Measurements from ENCODE around the gene NPM3. TPM values are rescaled to one million over a fixed set of nuclear protein-coding genes. Genes with fewer than 3 reads are reported as not detected.
A peak's percentile ranks its signal among the peaks of the same experiment; 100 is the strongest.

Gene NPM3
- total and polyA plus RNA-seq, 5 donors from 2014 or later, result 3.1 to 7.3 (median 3.1) TPM

DNA sequence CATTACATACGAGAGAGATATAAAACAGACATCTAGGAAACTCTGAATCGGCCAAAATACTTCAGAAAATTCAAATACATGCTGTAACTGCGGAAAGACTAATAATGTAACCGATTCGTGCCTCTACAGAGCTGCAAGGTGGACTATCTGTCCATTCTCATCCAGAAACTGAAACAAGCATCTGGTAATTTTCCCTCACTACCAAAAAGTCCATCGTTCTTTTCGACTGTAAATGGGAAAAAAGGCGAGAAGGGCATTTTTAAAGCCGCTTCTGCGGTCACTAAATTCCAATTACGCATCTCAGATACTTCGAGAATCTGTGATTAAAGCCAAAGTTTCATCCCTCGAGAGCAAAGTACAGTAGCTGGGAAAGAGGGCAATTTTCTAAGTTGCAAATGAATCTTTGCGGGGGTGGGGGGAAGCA is 33.7 kb upstream of the NPM3 start:
- ATAC-seq (ENCODE audit: low read depth in 2 of 2) (no peak), DNase-seq (peak in 1 of 3 donors; percentile 14)
- Histone ChIP-seq H3K27ac (ENCODE audit: insufficient read depth, low read length, poor library complexity, severe bottlenecking) (peak overlapping the region; percentile 91), H3K4me3 (ENCODE audit: low read depth, low read length) (peak overlapping the region; percentile 99), H3K9me3 (ENCODE audit: control insufficient read depth in 2 of 2, low read length in 2 of 2) (no peaks in the 10 kb centered on the region), H3K27me3 (ENCODE audit: control insufficient read depth, insufficient read depth, low read length) (no peaks in the 10 kb centered on the region), H3K36me3 (ENCODE audit: control insufficient read depth, insufficient read depth, low read length) (peaks cover 15% of the 10 kb centered on the region), H3K4me1 (ENCODE audit: control insufficient read depth, insufficient read depth, low read length, poor library complexity, severe bottlenecking) (peaks cover 56% of the 10 kb centered on the region)
- Mint-ChIP-seq H3K27me3 (peaks cover 5% of the 10 kb centered on the region), H3K36me3 (peaks cover 36% of the 10 kb centered on the region), H3K9me3 (peaks cover 0 to 1% (median 0%) of the 10 kb centered on the region in 7 donors), H3K27ac (peak overlapping the region; percentile 59 to 99 (median 97)), H3K4me3 (peak overlapping the region; percentile 90 to 100 (median 98)), H3K4me1 (peaks cover 32 to 64% (median 43%) of the 10 kb centered on the region in 4 donors)

DNA sequence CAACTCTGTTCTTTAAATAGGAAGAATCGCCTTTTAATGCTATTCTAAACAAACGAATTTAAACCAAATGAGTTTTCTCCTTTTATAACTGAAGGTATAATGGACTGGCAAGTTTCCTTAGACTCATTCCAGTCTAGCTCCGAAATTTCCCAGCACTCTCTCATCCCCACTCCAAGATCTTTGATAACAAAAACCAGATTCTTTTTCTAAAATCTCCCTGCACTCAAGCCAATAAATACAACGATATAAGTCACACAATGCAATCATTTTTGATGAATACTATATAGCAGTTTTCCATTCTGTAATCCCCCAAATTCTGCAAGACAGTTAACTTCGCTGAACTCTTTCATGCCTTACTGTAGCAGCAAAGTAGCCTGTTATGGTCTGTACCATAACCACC is 33.1 kb upstream of the NPM3 start:
- peak overlapping the region; percentile 99 for H3K4me3 ChIP-seq (ENCODE audit: low read depth, low read length)
- H3K27me3 ChIP-seq (ENCODE audit: control insufficient read depth, insufficient read depth, low read length), result no peaks in the 10 kb centered on the region
- peaks cover 5% of the 10 kb centered on the region for H3K27me3 Mint-ChIP-seq
- H3K9me3 Mint-ChIP-seq, result peaks cover 0 to 1% (median 0%) of the 10 kb centered on the region in 7 donors
- ATAC-seq (ENCODE audit: low read depth in 2 of 2) (no peak), DNase-seq (no peak)
- H3K36me3 Mint-ChIP-seq, result peaks cover 38% of the 10 kb centered on the region
- peaks cover 57% of the 10 kb centered on the region for H3K4me1 ChIP-seq (ENCODE audit: control insufficient read depth, insufficient read depth, low read length, poor library complexity, severe bottlenecking)
- H3K4me1 Mint-ChIP-seq, result peaks cover 32 to 64% (median 40%) of the 10 kb centered on the region in 4 donors
- H3K4me3 Mint-ChIP-seq, result peak overlapping the region; percentile 90 to 100 (median 98)
- H3K36me3 ChIP-seq (ENCODE audit: control insufficient read depth, insufficient read depth, low read length), result peaks cover 21% of the 10 kb centered on the region
- H3K9me3 ChIP-seq (ENCODE audit: control insufficient read depth in 2 of 2, low read length in 2 of 2), result no peaks in the 10 kb centered on the region
- peak overlapping the region; percentile 59 to 99 (median 97) for H3K27ac Mint-ChIP-seq
- H3K27ac ChIP-seq (ENCODE audit: insufficient read depth, low read length, poor library complexity, severe bottlenecking), result peak overlapping the region; percentile 60

DNA sequence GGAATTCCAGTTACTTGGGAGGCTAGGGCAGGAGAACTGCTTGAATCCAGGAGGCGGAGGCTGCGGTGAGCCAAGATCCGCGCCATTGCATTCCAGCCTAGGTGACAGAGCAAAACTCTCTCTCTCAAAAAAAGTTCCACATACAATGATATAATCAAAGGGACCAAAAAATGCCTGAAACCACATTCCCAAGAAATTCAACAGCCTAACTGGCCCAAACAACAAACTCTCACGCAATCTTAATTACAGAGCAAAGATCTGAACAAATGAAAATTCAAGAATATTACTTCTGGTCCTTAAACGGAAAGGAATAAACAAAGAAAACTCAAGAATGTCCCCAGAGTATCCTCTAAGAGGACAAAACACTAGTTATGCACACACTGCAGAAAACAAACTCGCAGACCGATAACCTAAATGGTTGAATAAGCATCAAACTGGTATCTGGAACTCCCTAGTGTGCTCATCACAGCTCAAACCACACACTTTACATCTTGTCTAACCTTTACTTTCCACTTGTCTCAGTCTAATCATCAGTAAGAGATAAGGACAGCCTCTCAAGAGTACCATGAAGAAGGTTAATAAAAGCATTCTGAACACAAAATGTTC is 31.3 kb upstream of the NPM3 start:
- Histone ChIP-seq H3K4me1 (ENCODE audit: control insufficient read depth, insufficient read depth, low read length, poor library complexity, severe bottlenecking) (peaks cover 59% of the 10 kb centered on the region), H3K27me3 (ENCODE audit: control insufficient read depth, insufficient read depth, low read length) (no peaks in the 10 kb centered on the region), H3K36me3 (ENCODE audit: control insufficient read depth, insufficient read depth, low read length) (peaks cover 37% of the 10 kb centered on the region), H3K27ac (ENCODE audit: insufficient read depth, low read length, poor library complexity, severe bottlenecking) (peak overlapping the region; percentile 38), H3K9me3 (ENCODE audit: control insufficient read depth in 2 of 2, low read length in 2 of 2) (no peaks in the 10 kb centered on the region), H3K4me3 (ENCODE audit: low read depth, low read length) (peak overlapping the region; percentile 99)
- H3K36me3 Mint-ChIP-seq, result peaks cover 39% of the 10 kb centered on the region
- DNase-seq, result peak in 1 of 3 donors; percentile 55
- ATAC-seq (ENCODE audit: low read depth in 2 of 2), result no peak
- H3K4me1 Mint-ChIP-seq, result peaks cover 34 to 66% (median 46%) of the 10 kb centered on the region in 4 donors
- H3K9me3 Mint-ChIP-seq, result peaks cover 0 to 1% (median 0%) of the 10 kb centered on the region in 7 donors
- H3K27ac Mint-ChIP-seq, result peak overlapping the region; percentile 80 to 97 (median 91)
- peaks cover 5% of the 10 kb centered on the region for H3K27me3 Mint-ChIP-seq
- peak overlapping the region; percentile 90 to 100 (median 98) for H3K4me3 Mint-ChIP-seq

DNA sequence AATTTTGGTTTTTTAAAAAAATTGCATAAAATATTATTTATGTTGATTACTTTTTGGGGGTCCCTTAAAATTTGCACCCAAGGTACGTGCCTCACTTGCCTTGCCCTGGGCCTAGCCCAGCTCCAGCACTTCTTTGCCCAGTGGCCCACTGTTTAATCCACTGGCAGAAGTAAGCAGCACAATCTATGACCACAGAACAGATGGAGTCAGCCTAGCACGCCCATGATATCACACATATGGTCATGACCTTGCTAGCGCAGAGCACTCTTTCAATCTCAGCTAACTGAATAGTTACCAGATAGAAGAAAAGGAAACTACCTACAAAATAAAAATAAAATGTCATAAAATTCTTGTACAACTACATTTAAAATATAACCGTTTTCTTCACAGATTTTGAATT is 29.4 kb upstream of the NPM3 start:
- ATAC-seq (ENCODE audit: low read depth in 2 of 2) (no peak), DNase-seq (no peak)
- H3K4me1 Mint-ChIP-seq, result peaks cover 32 to 68% (median 48%) of the 10 kb centered on the region in 4 donors
- Histone ChIP-seq H3K4me3 (ENCODE audit: low read depth, low read length) (peak overlapping the region; percentile 99), H3K36me3 (ENCODE audit: control insufficient read depth, insufficient read depth, low read length) (peaks cover 56% of the 10 kb centered on the region), H3K27ac (ENCODE audit: insufficient read depth, low read length, poor library complexity, severe bottlenecking) (peak overlapping the region; percentile 29), H3K9me3 (ENCODE audit: control insufficient read depth in 2 of 2, low read length in 2 of 2) (no peaks in the 10 kb centered on the region), H3K4me1 (ENCODE audit: control insufficient read depth, insufficient read depth, low read length, poor library complexity, severe bottlenecking) (peaks cover 53% of the 10 kb centered on the region), H3K27me3 (ENCODE audit: control insufficient read depth, insufficient read depth, low read length) (no peaks in the 10 kb centered on the region)
- H3K9me3 Mint-ChIP-seq, result no peaks in the 10 kb centered on the region
- no peaks in the 10 kb centered on the region for H3K27me3 Mint-ChIP-seq
- H3K36me3 Mint-ChIP-seq, result peaks cover 46% of the 10 kb centered on the region
- peak overlapping the region; percentile 15 to 100 (median 94) for H3K4me3 Mint-ChIP-seq
- H3K27ac Mint-ChIP-seq, result peak overlapping the region in 2 of 3 donors; percentile 81 to 90

DNA sequence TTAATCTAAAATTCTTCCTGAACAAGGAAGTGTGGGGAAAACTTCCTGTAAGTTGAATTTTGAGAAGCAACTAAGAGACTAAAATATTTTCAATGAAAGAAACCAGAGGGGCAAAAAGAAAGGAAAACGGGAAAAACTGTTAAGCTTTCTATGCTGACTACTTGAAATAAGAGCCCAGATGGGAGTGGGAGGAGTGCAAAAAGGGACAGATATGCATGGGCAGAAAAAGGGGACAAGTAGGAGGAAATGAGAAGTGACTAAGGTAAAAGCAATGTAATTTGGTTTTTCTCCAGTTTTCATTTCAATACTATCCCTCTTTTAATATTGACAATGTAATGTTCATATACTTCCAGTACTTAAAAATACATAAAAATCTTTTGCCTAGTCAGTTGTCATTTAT is 23.9 kb upstream of the NPM3 start:
- H3K27ac ChIP-seq (ENCODE audit: insufficient read depth, low read length, poor library complexity, severe bottlenecking), result peak overlapping the region; percentile 5
- H3K27me3 ChIP-seq (ENCODE audit: control insufficient read depth, insufficient read depth, low read length), result no peaks in the 10 kb centered on the region
- H3K9me3 ChIP-seq (ENCODE audit: control insufficient read depth in 2 of 2, low read length in 2 of 2), result no peaks in the 10 kb centered on the region
- H3K4me1 ChIP-seq (ENCODE audit: control insufficient read depth, insufficient read depth, low read length, poor library complexity, severe bottlenecking), result peaks cover 18% of the 10 kb centered on the region
- peaks cover 17 to 56% (median 37%) of the 10 kb centered on the region in 4 donors for H3K4me1 Mint-ChIP-seq
- H3K27me3 Mint-ChIP-seq, result no peaks in the 10 kb centered on the region
- peaks cover 35% of the 10 kb centered on the region for H3K36me3 Mint-ChIP-seq
- peaks cover 95% of the 10 kb centered on the region for H3K36me3 ChIP-seq (ENCODE audit: control insufficient read depth, insufficient read depth, low read length)
- ATAC-seq (ENCODE audit: low read depth in 2 of 2), result no peak
- H3K9me3 Mint-ChIP-seq, result no peaks in the 10 kb centered on the region
- no peak overlapping the region for H3K4me3 Mint-ChIP-seq
- no peak overlapping the region for H3K27ac Mint-ChIP-seq
- peak overlapping the region; percentile 13 for H3K4me3 ChIP-seq (ENCODE audit: low read depth, low read length)
- no peak for DNase-seq

DNA sequence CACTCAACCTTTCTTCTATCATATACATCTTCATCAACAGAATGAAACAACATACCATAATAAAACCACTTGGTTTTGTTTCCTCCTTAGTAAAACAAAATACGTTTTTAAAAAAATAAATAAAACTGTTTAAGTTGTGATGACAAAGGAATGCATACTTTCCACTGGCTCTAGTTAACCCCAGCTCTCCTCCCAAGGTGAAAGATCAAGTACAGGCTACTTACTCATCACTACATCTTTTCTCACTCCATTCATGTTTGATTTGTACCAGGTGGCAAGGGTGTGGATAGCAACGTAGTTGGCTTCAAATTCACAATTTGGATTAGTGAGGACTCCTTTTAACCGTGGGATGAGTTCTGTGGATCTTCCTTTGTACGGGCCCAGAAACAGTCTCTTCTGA is 20.3 kb upstream of the NPM3 start:
- H3K36me3 ChIP-seq (ENCODE audit: control insufficient read depth, insufficient read depth, low read length), result peaks cover 97% of the 10 kb centered on the region
- no peak for DNase-seq
- H3K4me1 Mint-ChIP-seq, result peaks cover 26 to 55% (median 41%) of the 10 kb centered on the region in 4 donors
- H3K9me3 Mint-ChIP-seq, result no peaks in the 10 kb centered on the region
- H3K4me3 ChIP-seq (ENCODE audit: low read depth, low read length), result no peak overlapping the region
- no peak overlapping the region for H3K27ac Mint-ChIP-seq
- H3K27ac ChIP-seq (ENCODE audit: insufficient read depth, low read length, poor library complexity, severe bottlenecking), result no peak overlapping the region
- H3K27me3 Mint-ChIP-seq, result no peaks in the 10 kb centered on the region
- ATAC-seq (ENCODE audit: low read depth in 2 of 2), result no peak
- peaks cover 48% of the 10 kb centered on the region for H3K36me3 Mint-ChIP-seq
- H3K4me3 Mint-ChIP-seq, result no peak overlapping the region
- H3K9me3 ChIP-seq (ENCODE audit: control insufficient read depth in 2 of 2, low read length in 2 of 2), result no peaks in the 10 kb centered on the region
- no peaks in the 10 kb centered on the region for H3K27me3 ChIP-seq (ENCODE audit: control insufficient read depth, insufficient read depth, low read length)
- peaks cover 14% of the 10 kb centered on the region for H3K4me1 ChIP-seq (ENCODE audit: control insufficient read depth, insufficient read depth, low read length, poor library complexity, severe bottlenecking)

DNA sequence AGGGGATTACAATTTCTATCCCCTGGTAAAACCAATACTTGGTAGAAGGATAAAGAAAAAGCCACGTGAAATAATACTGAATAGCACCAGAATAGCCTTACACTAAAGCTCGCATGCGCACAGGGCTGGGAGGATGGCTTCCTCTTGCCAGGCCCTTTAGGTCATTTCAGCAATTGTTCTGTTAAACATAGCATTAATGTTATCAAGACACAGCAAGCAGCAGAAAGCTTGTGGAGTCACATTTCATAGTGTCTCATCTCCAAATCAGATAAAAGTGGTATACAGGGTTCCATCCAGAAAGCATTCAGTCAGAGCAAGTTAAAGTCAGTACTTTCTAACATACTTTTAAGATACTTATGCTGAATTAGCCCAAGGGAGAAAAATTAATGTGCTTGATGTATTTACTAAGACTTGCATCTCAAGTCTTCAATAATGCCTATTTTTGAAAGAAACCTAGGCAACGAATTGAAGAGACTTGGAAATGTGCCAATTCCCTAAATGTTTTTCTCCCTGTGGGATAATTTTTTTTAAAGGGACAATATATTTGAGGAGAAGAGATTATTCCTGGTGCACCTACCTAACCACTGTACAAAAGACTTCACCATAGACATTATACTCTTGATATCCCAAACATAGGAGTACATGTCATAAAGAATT is 14.3 kb upstream of the NPM3 start:
- Histone ChIP-seq H3K27me3 (ENCODE audit: control insufficient read depth, insufficient read depth, low read length) (no peaks in the 10 kb centered on the region), H3K36me3 (ENCODE audit: control insufficient read depth, insufficient read depth, low read length) (peaks cover 96% of the 10 kb centered on the region), H3K27ac (ENCODE audit: insufficient read depth, low read length, poor library complexity, severe bottlenecking) (no peak overlapping the region), H3K4me3 (ENCODE audit: low read depth, low read length) (no peak overlapping the region), H3K9me3 (ENCODE audit: control insufficient read depth in 2 of 2, low read length in 2 of 2) (no peaks in the 10 kb centered on the region), H3K4me1 (ENCODE audit: control insufficient read depth, insufficient read depth, low read length, poor library complexity, severe bottlenecking) (peaks cover 6% of the 10 kb centered on the region)
- Mint-ChIP-seq H3K36me3 (peaks cover 56% of the 10 kb centered on the region), H3K4me3 (peak overlapping the region in 2 of 4 donors; percentile 24 to 43), H3K9me3 (no peaks in the 10 kb centered on the region), H3K27ac (peak overlapping the region in 1 of 3 donors; percentile 3), H3K4me1 (peaks cover 38 to 68% (median 45%) of the 10 kb centered on the region in 4 donors), H3K27me3 (no peaks in the 10 kb centered on the region)
- no peak for ATAC-seq (ENCODE audit: low read depth in 2 of 2)
- no peak for DNase-seq

All from CD4-positive, CD25-positive, alpha-beta regulatory T cell (primary cell).